HCT116 (cell line): ENCODE results near the gene ADH6. TPM values are rescaled to one million over a fixed set of nuclear protein-coding genes. Genes with fewer than 3 reads are reported as not detected.
A peak's percentile ranks its signal among the peaks of the same experiment; 100 is the strongest.

Experiments
- ATAC-seq: fragments of 200-7000 bp; cut with Tn5 transposase; 2 replicates; pipeline ENCODE4 v1.9.1; 2020; ENCODE audit warnings: mild to moderate bottlenecking, moderate library complexity
- BruUV-seq: library from RNA; stranded (reverse); fragments of 400-500 nt; replicated peaks from 2 replicates; lab custom pipeline; 2021; lab: Mats Ljungman, UMichigan
- CTCF ChIA-PET: fragments of 300-600 bp; sonication (Branson Sonifier 250); formaldehyde crosslinking; loops from one replicate; lab custom pipeline; 2021; ENCODE audit warnings: antibody characterized with exemption; lab: Charles Lee
- POLR2A ChIA-PET: fragments of 300-600, 350-600 bp; sonication (Branson Sonifier 250); formaldehyde crosslinking; loops from one replicate; lab custom pipeline; 2021; ENCODE audit warnings: antibody characterized with exemption; lab: Charles Lee
- RAD21 ChIA-PET, 2 experiments: fragments of 300-600 bp; sonication (Branson Sonifier 250); formaldehyde crosslinking; loops; one replicate each; lab custom pipeline; 2023; ENCODE audit warnings: low total read pairs in 2 of 2; ENCODE audit not compliant: uncharacterized antibody in 2 of 2, unreplicated experiment in 2 of 2, low non-redundant PET in 1 of 2; lab: Charles Lee
- DNase-seq: peaks from one replicate; pipeline ENCODE4 v3.0.0-alpha.2; 2010; ENCODE audit warnings: low read depth, low spot score
- H2AFZ ChIP-seq: fragments of 200-600 bp; shearing (Covaris generic), sonication (generic); 2 replicates; pipeline ENCODE4 v1.6.1; 2017; ENCODE audit warnings: low read depth, mixed run types, mixed read lengths, antibody characterized with exemption, low read length; ENCODE audit not compliant: poor library complexity, severe bottlenecking
- H3K27ac ChIP-seq: 2 replicates; pipeline ENCODE4 v1.5.1; 2012; ENCODE audit warnings: low read depth, low read length
- H3K27me3 ChIP-seq: fragments of 200-600 bp; sonication (generic); 2 replicates; pipeline ENCODE4 v1.6.1; 2016; ENCODE audit warnings: mixed run types, low read length, mixed read lengths; ENCODE audit not compliant: insufficient read depth
- H3K36me3 ChIP-seq, 2 experiments: fragments of 200-500 bp in 1 of 2; fragments of 200-600 bp in 1 of 2; sonication (Bioruptor generic) in 1 of 2; sonication (generic) in 1 of 2; 2 replicates each; pipeline versions ENCODE4 v1.5.1 to v1.6.1; 2014 to 2016; ENCODE audit warnings: low read length in 2 of 2, inconsistent platforms in 1 of 2, mixed read lengths in 1 of 2, mixed run types in 1 of 2; ENCODE audit not compliant: insufficient read depth in 2 of 2, control insufficient read depth in 1 of 2
- H3K4me1 ChIP-seq, 2 experiments: fragments of 200-600 bp in 1 of 2; sonication (generic) in 1 of 2; 2 replicates each; pipeline versions ENCODE4 v1.5.1 to v1.6.1; 2012 to 2017; ENCODE audit warnings: low read length in 2 of 2, inconsistent platforms in 1 of 2, mild to moderate bottlenecking in 1 of 2, mixed read lengths in 1 of 2, mixed run types in 1 of 2, moderate library complexity in 1 of 2; ENCODE audit not compliant: insufficient read depth in 2 of 2, control insufficient read depth in 1 of 2
- H3K4me2 ChIP-seq: fragments of 200-600 bp; sonication (generic); 2 replicates; pipeline ENCODE4 v1.6.1; 2017; ENCODE audit warnings: mixed run types, low read length, mixed read lengths
- H3K4me3 ChIP-seq, 2 experiments: fragments of 200-600 bp in 1 of 2; sonication (generic) in 1 of 2; replicated peaks in 1 of 2; 2 replicates each; pipeline ENCODE4 v1.5.1; 2011 to 2016; ENCODE audit warnings: low read length in 2 of 2, control low read depth in 1 of 2, low read depth in 1 of 2, mild to moderate bottlenecking in 1 of 2, mixed read lengths in 1 of 2, mixed run types in 1 of 2
- H3K79me2 ChIP-seq: fragments of 200-600 bp; sonication (generic); 2 replicates; pipeline ENCODE4 v1.6.1; 2017; ENCODE audit warnings: mild to moderate bottlenecking, mixed run types, low read length, moderate library complexity, mixed read lengths; ENCODE audit not compliant: insufficient read depth
- H3K9ac ChIP-seq: fragments of 200-600 bp; sonication (generic); 2 replicates; pipeline ENCODE4 v1.6.1; 2016; ENCODE audit warnings: low read length, mixed read lengths
- H3K9me2 ChIP-seq: fragments of 200-600 bp; sonication (generic), shearing (Covaris generic); 2 replicates; pipeline ENCODE4 v1.6.1; 2017; ENCODE audit warnings: mixed run types, mild to moderate bottlenecking, moderate library complexity; ENCODE audit not compliant: insufficient read depth
- H3K9me3 ChIP-seq, 2 experiments: fragments of 200-500 bp in 1 of 2; fragments of 200-600 bp in 1 of 2; sonication (Bioruptor generic) in 1 of 2; sonication (generic) in 1 of 2; 2 replicates each; pipeline ENCODE4 v1.6.1; 2014 to 2017; ENCODE audit warnings: low read length in 2 of 2, mixed read lengths in 2 of 2, inconsistent platforms in 1 of 2, low read depth in 1 of 2, mild to moderate bottlenecking in 1 of 2, mixed run types in 1 of 2, moderate library complexity in 1 of 2; ENCODE audit not compliant: control insufficient read depth in 1 of 2, insufficient read depth in 1 of 2
- H4K20me1 ChIP-seq: fragments of 200-600 bp; sonication (generic), shearing (Covaris generic); 2 replicates; pipeline ENCODE4 v1.6.1; 2017; ENCODE audit warnings: mixed run types, mild to moderate bottlenecking, moderate library complexity; ENCODE audit not compliant: insufficient read depth
- ATF3 ChIP-seq: IDR thresholded peaks from 2 replicates; pipeline ENCODE4 v1.6.1; 2012
- CTCF ChIP-seq, 3 experiments: fragments of 200-600 bp in 1 of 3; sonication (generic) in 1 of 3; IDR thresholded peaks in 2 of 3; conservative IDR thresholded peaks in 1 of 3; 2 replicates each; pipeline ENCODE4 v1.5.1; 2012 to 2017; ENCODE audit warnings: low read depth in 2 of 3, low read length in 2 of 3, antibody characterized with exemption in 1 of 3, borderline replicate concordance in 1 of 3, control low read depth in 1 of 3, mild to moderate bottlenecking in 1 of 3, mixed read lengths in 1 of 3, mixed run types in 1 of 3, moderate library complexity in 1 of 3; ENCODE audit not compliant: insufficient read depth in 1 of 3
- RAD21 ChIP-seq: IDR thresholded peaks from 2 replicates; pipeline ENCODE4 v1.6.1; 2012; ENCODE audit warnings: low read depth, mild to moderate bottlenecking
- intact Hi-C: fragments of 100-400 bp; cut with micrococcal nuclease; formaldehyde crosslinking; loops from 2 replicates; pipeline ENCODE4 v1.10.0; 2022
- total RNA-seq: library from RNA; stranded (reverse); gene quantifications from one replicate; pipeline ENCODE4 v1.2.1, GENCODE V29; 2021; ENCODE audit not compliant: unreplicated experiment
- TF ChIP-seq, protein P1 (sequence below): IDR thresholded peaks from 2 replicates; pipeline ENCODE4 v1.6.1; 2011; ENCODE audit warnings: mild to moderate bottlenecking, low read length, moderate library complexity; ENCODE audit not compliant: insufficient replicate concordance; ENCODE audit errors: extremely low read depth

The ADH6 gene
- total RNA-seq, 1 experiment from 2014 or later: not detected

DNA sequence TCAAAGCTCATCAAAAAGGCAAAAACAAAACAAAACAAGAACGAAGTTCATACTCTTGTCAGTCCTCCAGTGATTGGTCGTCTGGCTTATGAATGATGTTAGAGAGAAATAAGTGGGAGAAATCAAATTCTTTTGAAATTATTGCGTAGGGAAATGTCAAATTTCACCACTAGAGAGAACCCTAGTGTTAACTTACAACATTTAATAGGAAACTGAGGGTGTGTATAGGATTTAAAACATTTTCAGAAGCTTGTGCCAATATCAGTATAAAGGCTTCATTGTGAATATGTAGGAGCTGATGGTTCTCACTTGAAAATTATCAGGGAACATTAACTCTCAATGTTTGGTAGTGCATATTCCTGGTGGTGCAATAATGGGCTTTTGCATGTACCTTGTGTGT lies 17.4 kb downstream of the ADH6 start:
- no peaks in the 10 kb centered on the region for H4K20me1 ChIP-seq
- ATAC-seq (no peak), DNase-seq (no peak)
- intact Hi-C loops: no loop called here
- POLR2A ChIA-PET: no interaction called here
- H3K9me3 ChIP-seq: no peaks in the 10 kb centered on the region
- BruUV-seq: no TSS peak
- H3K27me3 ChIP-seq: no peaks in the 10 kb centered on the region
- H3K4me3 ChIP-seq: no peak overlapping the region
- no peak overlapping the region for H3K27ac ChIP-seq
- no peak for TF ChIP-seq ATF3
- peak; percentile 32; the same call in 1 of the 2 replicates for TF ChIP-seq RAD21
- TF ChIP-seq, protein P1, sequence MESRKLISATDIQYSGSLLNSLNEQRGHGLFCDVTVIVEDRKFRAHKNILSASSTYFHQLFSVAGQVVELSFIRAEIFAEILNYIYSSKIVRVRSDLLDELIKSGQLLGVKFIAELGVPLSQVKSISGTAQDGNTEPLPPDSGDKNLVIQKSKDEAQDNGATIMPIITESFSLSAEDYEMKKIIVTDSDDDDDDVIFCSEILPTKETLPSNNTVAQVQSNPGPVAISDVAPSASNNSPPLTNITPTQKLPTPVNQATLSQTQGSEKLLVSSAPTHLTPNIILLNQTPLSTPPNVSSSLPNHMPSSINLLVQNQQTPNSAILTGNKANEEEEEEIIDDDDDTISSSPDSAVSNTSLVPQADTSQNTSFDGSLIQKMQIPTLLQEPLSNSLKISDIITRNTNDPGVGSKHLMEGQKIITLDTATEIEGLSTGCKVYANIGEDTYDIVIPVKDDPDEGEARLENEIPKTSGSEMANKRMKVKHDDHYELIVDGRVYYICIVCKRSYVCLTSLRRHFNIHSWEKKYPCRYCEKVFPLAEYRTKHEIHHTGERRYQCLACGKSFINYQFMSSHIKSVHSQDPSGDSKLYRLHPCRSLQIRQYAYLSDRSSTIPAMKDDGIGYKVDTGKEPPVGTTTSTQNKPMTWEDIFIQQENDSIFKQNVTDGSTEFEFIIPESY: no peak
- peak in 1 of 3 experiments; percentile 5; a peak in 1 of 6 replicates for TF ChIP-seq CTCF (IDR thresholded peaks at IDR 0.05 in 2 of 3, conservative IDR thresholded peaks at IDR 0.05 in 1 of 3; ENCODE audit: borderline replicate concordance in 1 of 3, insufficient read depth in 1 of 3, low read depth in 2 of 3, low read length in 2 of 3)
- H3K79me2 ChIP-seq: no peaks in the 10 kb centered on the region
- H3K9ac ChIP-seq: no peak overlapping the region
- no peak overlapping the region for H3K4me2 ChIP-seq
- CTCF ChIA-PET: interaction anchor here (1.2 to 1.4 kb wide), 2 partner anchors 261 to 606 kb away, joined by 3 to 5 read pairs; no protein-coding TSS in a partner anchor
- no peaks in the 10 kb centered on the region for H3K36me3 ChIP-seq
- RAD21 ChIA-PET: no interaction called here
- H3K4me1 ChIP-seq: no peaks in the 10 kb centered on the region
- H2AFZ ChIP-seq: no peak overlapping the region
- no peaks in the 10 kb centered on the region for H3K9me2 ChIP-seq
